Bronchial epithelial cell (primary cell): Measurements from ENCODE around the gene FRMD3. TPM values are rescaled to one million over a fixed set of nuclear protein-coding genes. Genes with fewer than 3 reads are reported as not detected.

Source experiments
- DNase-seq: peaks from one replicate; pipeline ENCODE4 v3.0.0-alpha.2; 2010; ENCODE audit warnings: low read depth
- FAIRE-seq: peaks from 2 replicates; lab custom pipeline; 2011; peaks lifted over from hg19 to GRCh38; lab: Jason Lieb, UNC
- H3K27me3 ChIP-seq: 2 replicates; pipeline ENCODE4 v1.5.1; 2011; ENCODE audit warnings: low read length; ENCODE audit not compliant: control insufficient read depth, insufficient read depth
- H3K36me3 ChIP-seq: 2 replicates; pipeline ENCODE4 v1.5.1; 2011; ENCODE audit warnings: low read length; ENCODE audit not compliant: control insufficient read depth, insufficient read depth
- H3K4me3 ChIP-seq: 2 replicates; pipeline ENCODE4 v1.5.1; 2011; ENCODE audit warnings: mild to moderate bottlenecking, low read depth, low read length, control low read depth
- total RNA-seq: library from RNA; depleted of rRNA; stranded (reverse); fragments of >200 nt; gene quantifications from 2 replicates; pipeline ENCODE4 v1.2.1, GENCODE V29; 2014
- TF ChIP-seq, protein P1 (sequence below): IDR thresholded peaks from 2 replicates; pipeline ENCODE4 v1.5.1; 2011; ENCODE audit warnings: mild to moderate bottlenecking, moderate library complexity, low read length, control low read depth, inconsistent platforms; ENCODE audit not compliant: insufficient read depth, severe bottlenecking

Gene FRMD3
- total RNA-seq, 1 donor from 2014 or later: under 0.01 TPM

- H3K27me3 ChIP-seq: no peaks in the 10 kb centered on the region
- TF ChIP-seq, protein P1, sequence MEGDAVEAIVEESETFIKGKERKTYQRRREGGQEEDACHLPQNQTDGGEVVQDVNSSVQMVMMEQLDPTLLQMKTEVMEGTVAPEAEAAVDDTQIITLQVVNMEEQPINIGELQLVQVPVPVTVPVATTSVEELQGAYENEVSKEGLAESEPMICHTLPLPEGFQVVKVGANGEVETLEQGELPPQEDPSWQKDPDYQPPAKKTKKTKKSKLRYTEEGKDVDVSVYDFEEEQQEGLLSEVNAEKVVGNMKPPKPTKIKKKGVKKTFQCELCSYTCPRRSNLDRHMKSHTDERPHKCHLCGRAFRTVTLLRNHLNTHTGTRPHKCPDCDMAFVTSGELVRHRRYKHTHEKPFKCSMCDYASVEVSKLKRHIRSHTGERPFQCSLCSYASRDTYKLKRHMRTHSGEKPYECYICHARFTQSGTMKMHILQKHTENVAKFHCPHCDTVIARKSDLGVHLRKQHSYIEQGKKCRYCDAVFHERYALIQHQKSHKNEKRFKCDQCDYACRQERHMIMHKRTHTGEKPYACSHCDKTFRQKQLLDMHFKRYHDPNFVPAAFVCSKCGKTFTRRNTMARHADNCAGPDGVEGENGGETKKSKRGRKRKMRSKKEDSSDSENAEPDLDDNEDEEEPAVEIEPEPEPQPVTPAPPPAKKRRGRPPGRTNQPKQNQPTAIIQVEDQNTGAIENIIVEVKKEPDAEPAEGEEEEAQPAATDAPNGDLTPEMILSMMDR: no peak
- H3K4me3 ChIP-seq: no peak overlapping the region
- FAIRE-seq (no peak), DNase-seq (no peak)
- no peaks in the 10 kb centered on the region for H3K36me3 ChIP-seq
Observed at GRCh38 chr9:83445703-83446265, 92.4 kb downstream of the FRMD3 start.

DNA sequence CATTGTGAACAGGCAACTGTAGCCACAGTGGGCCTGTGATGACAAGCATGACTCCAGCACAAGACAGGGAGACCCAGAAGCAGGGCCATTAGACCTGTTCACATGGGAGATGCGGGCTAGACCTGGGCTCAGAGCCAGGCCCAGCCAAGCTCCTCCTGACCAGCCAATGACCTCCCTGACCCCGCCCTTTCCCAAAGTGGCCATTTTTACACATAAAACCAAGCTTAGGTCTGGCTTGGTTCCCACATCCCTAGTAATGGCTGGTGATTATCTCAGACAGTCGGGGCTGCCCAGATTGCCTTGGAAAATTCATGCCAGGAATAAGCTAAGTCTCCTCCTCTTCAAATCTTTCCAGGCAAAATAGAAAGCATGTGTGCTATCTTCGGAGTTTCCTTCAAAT, 94.1 kb downstream of the FRMD3 start:
- no peaks in the 10 kb centered on the region for H3K36me3 ChIP-seq
- TF ChIP-seq, protein P1: no peak
- no peak overlapping the region for H3K4me3 ChIP-seq
- no peaks in the 10 kb centered on the region for H3K27me3 ChIP-seq
- DNase-seq (no peak), FAIRE-seq (no peak)

GRCh38 chr9:83441390-83441789, 96.8 kb downstream of the FRMD3 start:
- no peak for FAIRE-seq
- TF ChIP-seq, protein P1: no peak
- no peaks in the 10 kb centered on the region for H3K36me3 ChIP-seq
- H3K27me3 ChIP-seq: no peaks in the 10 kb centered on the region
- no peak for DNase-seq
- no peak overlapping the region for H3K4me3 ChIP-seq

GRCh38 chr9:83440641-83441040, 97.6 kb downstream of the FRMD3 start:
- no peak for FAIRE-seq

DNA sequence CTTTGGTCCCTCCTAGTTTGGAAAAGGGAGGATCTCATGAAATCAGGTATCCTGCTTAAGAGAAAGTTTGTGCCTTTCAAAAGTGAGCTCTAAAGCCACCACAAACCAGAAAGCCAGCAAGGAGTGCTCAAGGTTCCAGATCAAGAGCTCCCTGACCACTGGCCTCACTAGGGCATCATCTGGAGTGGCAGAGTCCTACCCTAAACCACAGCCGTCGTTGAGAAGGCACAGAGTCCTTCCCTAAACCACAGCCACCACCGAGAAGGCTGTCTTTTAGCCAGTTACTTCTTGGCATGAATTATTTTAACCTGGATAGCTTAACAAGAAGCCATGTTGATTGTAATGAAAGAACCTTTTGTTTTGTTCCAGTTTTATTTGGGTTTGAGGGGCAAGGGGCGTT, 102.9 kb downstream of the FRMD3 start:
- TF ChIP-seq, protein P1: no peak
- no peak for FAIRE-seq

More at GRCh38 chr9:83440641-83441040, 97.6 kb downstream of the FRMD3 start:
- TF ChIP-seq, protein P1: no peak
- no peak for DNase-seq
- Histone ChIP-seq H3K27me3 (no peaks in the 10 kb centered on the region), H3K36me3 (no peaks in the 10 kb centered on the region), H3K4me3 (no peak overlapping the region)

GRCh38 chr9:83434254-83434653, 103.9 kb downstream of the FRMD3 start:
- FAIRE-seq: peak; percentile 36

More for the DNA sequence above, 102.9 kb downstream of the FRMD3 start:
- no peak for DNase-seq
- Histone ChIP-seq H3K36me3 (no peaks in the 10 kb centered on the region), H3K4me3 (no peak overlapping the region), H3K27me3 (no peaks in the 10 kb centered on the region)

More at GRCh38 chr9:83434254-83434653, 103.9 kb downstream of the FRMD3 start:
- Histone ChIP-seq H3K4me3 (no peak overlapping the region), H3K27me3 (no peaks in the 10 kb centered on the region), H3K36me3 (no peaks in the 10 kb centered on the region)
- DNase-seq: no peak
- TF ChIP-seq, protein P1: no peak
